ENCODE results near the gene SERPINE2. TPM values are rescaled to one million over a fixed set of nuclear protein-coding genes. Genes with fewer than 3 reads are reported as not detected.

SERPINE2 gene
- total and polyA plus RNA-seq, 2 donors (not counting 3 experiments of a cell fraction or from before 2014, with no cell fraction given), result 4.0 to 8.8 TPM

DNA sequence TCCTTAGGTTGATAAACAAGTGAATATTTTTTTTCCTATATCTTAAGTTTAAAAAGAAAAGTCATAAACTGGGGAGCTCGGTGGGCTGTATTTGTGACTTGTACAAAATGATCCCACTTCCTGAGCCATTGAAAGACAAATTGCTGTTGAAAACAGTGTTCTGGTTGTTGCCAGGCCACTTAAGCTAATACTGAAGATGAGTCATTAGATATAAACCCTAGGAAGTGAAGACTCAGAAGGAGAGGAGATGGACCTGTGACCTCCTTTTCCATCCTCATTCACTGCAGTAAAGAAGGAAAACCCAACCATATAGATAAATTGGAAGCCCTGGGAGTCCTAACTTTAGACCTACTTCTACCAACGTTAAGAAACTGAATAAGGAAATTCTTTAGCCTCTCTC lies 46.2 kb upstream of the SERPINE2 start:
- Histone ChIP-seq H3K9ac (replicated peaks; ENCODE audit: extremely low read depth, insufficient read depth, low read length) (no peak overlapping the region), H2AFZ (ENCODE audit: low read depth, low read length) (no peak overlapping the region), H3K9me3 (replicated peaks; ENCODE audit: control insufficient read depth, insufficient read depth, low read length) (no peaks in the 10 kb centered on the region), H3K27me3 (ENCODE audit: control insufficient read depth in 2 of 2, insufficient read depth in 2 of 2, low read length in 2 of 2) (no peaks in the 10 kb centered on the region), H3K4me1 (ENCODE audit: control insufficient read depth, extremely low read depth, insufficient read depth, low read length) (peaks cover 3% of the 10 kb centered on the region), H3K79me2 (ENCODE audit: control insufficient read depth, insufficient read depth, low read length) (no peaks in the 10 kb centered on the region), H3K4me2 (ENCODE audit: insufficient read depth, low read length) (no peak overlapping the region), H4K20me1 (replicated peaks; ENCODE audit: control insufficient read depth, extremely low read depth, insufficient read depth, low read length) (no peaks in the 10 kb centered on the region), H3K9me1 (replicated peaks; ENCODE audit: control insufficient read depth, extremely low read depth, insufficient read depth, low read length) (no peaks in the 10 kb centered on the region), H3K4me3 (replicated peaks in 1 of 3; ENCODE audit: insufficient read depth in 1 of 3, low read depth in 1 of 3, low read length in 3 of 3) (no peak overlapping the region), H3K36me3 (ENCODE audit: control insufficient read depth in 2 of 2, extremely low read depth in 1 of 2, insufficient read depth in 2 of 2, low read length in 2 of 2) (no peaks in the 10 kb centered on the region), H3K27ac (ENCODE audit: insufficient read depth, low read depth, low read length) (no peak overlapping the region)
- no TSS peak for BruUV-seq (replicated peaks)
- DNase-seq (ENCODE audit: low read depth, low spot score), result no peak
- CTCF ChIA-PET, result interaction anchor here (1.2 to 1.9 kb wide), 3 partner anchors 12 to 91 kb away, joined by 3 to 7 read pairs (median 5); no protein-coding TSS in a partner anchor
- dilution Hi-C loops (cut with MboI; ENCODE audit: extremely low pct_ligation_motif_present, low sequenced_read_pairs) (no loop called here), intact Hi-C loops (cut with micrococcal nuclease) (no loop called here)
- TF ChIP-seq FOS (IDR thresholded peaks at IDR 0.05; ENCODE audit: borderline replicate concordance, insufficient read depth, low read length) (peak; percentile 64), MYC (IDR thresholded peaks at IDR 0.05; ENCODE audit: low read depth, low read length) (no peak)
- POLR2A ChIA-PET, result no interaction called here
- peak; percentile 42 for FAIRE-seq

DNA sequence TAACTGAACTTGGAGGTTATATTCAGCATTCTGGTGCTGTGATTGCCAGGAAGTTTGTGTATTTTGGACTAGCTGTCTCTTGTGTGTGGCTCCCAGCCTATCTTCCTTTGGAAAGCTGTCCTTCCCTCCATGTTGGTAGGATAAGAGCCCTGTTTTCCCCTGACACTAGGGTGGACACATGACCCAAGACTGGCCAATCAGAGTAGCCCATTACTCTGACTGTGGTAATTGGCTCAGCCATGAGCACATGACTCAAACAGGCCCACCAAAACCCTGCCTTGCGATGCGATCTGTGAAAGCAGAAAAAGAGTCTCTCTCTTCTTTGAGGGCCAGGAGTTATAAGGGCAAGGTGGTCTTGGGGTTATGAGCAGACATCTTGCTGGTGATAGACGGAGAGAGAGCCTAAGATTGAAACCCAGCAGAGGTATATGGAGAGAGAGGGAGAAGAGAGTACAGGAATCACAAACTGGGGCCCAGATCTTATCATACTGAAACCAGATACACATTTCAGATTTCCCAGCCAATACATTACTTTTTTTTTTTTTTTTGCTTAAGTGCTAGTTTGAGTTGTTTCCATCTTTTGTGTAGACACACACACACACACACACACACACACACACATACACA lies 45.3 kb upstream of the SERPINE2 start:
- no peaks in the 10 kb centered on the region for H3K9me3 ChIP-seq (replicated peaks; ENCODE audit: control insufficient read depth, insufficient read depth, low read length)
- H3K4me3 ChIP-seq (replicated peaks in 1 of 3; ENCODE audit: insufficient read depth in 1 of 3, low read depth in 1 of 3, low read length in 3 of 3), result no peak overlapping the region
- dilution Hi-C loops (cut with MboI; ENCODE audit: extremely low pct_ligation_motif_present, low sequenced_read_pairs), result no loop called here
- no peak overlapping the region for H3K27ac ChIP-seq (ENCODE audit: insufficient read depth, low read depth, low read length)
- peaks cover 3% of the 10 kb centered on the region for H3K4me1 ChIP-seq (ENCODE audit: control insufficient read depth, extremely low read depth, insufficient read depth, low read length)
- no TSS peak for BruUV-seq (replicated peaks)
- ChIA-PET CTCF (no interaction called here), POLR2A (no interaction called here)
- no peaks in the 10 kb centered on the region for H3K27me3 ChIP-seq (ENCODE audit: control insufficient read depth in 2 of 2, insufficient read depth in 2 of 2, low read length in 2 of 2)
- H3K9ac ChIP-seq (replicated peaks; ENCODE audit: extremely low read depth, insufficient read depth, low read length), result no peak overlapping the region
- H3K79me2 ChIP-seq (ENCODE audit: control insufficient read depth, insufficient read depth, low read length), result no peaks in the 10 kb centered on the region
- H4K20me1 ChIP-seq (replicated peaks; ENCODE audit: control insufficient read depth, extremely low read depth, insufficient read depth, low read length), result no peaks in the 10 kb centered on the region
- no peaks in the 10 kb centered on the region for H3K36me3 ChIP-seq (ENCODE audit: control insufficient read depth in 2 of 2, extremely low read depth in 1 of 2, insufficient read depth in 2 of 2, low read length in 2 of 2)
- DNase-seq (ENCODE audit: low read depth, low spot score), result no peak
- TF ChIP-seq MYC (IDR thresholded peaks at IDR 0.05; ENCODE audit: low read depth, low read length) (no peak), POLR2AphosphoS5 (IDR thresholded peaks at IDR 0.05; ENCODE audit: insufficient read depth, low read depth, low read length) (no peak), POLR2A (IDR thresholded peaks at IDR 0.05; ENCODE audit: low read depth, low read length) (no peak), EZH2 (IDR thresholded peaks at IDR 0.05; ENCODE audit: borderline replicate concordance, low read depth, low read length, severe bottlenecking) (no peak), GATA2 (IDR thresholded peaks at IDR 0.05; ENCODE audit: insufficient read depth, insufficient read length, low read depth, low read length) (no peak)
- TF ChIP-seq, protein P1, sequence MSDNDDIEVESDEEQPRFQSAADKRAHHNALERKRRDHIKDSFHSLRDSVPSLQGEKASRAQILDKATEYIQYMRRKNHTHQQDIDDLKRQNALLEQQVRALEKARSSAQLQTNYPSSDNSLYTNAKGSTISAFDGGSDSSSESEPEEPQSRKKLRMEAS (IDR thresholded peaks at IDR 0.05; ENCODE audit: insufficient read depth, insufficient read length), result no peak
- TF ChIP-seq, protein P2, sequence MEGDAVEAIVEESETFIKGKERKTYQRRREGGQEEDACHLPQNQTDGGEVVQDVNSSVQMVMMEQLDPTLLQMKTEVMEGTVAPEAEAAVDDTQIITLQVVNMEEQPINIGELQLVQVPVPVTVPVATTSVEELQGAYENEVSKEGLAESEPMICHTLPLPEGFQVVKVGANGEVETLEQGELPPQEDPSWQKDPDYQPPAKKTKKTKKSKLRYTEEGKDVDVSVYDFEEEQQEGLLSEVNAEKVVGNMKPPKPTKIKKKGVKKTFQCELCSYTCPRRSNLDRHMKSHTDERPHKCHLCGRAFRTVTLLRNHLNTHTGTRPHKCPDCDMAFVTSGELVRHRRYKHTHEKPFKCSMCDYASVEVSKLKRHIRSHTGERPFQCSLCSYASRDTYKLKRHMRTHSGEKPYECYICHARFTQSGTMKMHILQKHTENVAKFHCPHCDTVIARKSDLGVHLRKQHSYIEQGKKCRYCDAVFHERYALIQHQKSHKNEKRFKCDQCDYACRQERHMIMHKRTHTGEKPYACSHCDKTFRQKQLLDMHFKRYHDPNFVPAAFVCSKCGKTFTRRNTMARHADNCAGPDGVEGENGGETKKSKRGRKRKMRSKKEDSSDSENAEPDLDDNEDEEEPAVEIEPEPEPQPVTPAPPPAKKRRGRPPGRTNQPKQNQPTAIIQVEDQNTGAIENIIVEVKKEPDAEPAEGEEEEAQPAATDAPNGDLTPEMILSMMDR (IDR thresholded peaks at IDR 0.05; ENCODE audit: extremely low read depth in 1 of 2, insufficient read depth in 1 of 2, low read depth in 1 of 2, low read length in 2 of 2), result no peak
- H3K4me2 ChIP-seq (ENCODE audit: insufficient read depth, low read length), result no peak overlapping the region
- no peak overlapping the region for H2AFZ ChIP-seq (ENCODE audit: low read depth, low read length)
- intact Hi-C loops (cut with micrococcal nuclease), result no loop called here
- no peak for FAIRE-seq
- H3K9me1 ChIP-seq (replicated peaks; ENCODE audit: control insufficient read depth, extremely low read depth, insufficient read depth, low read length), result no peaks in the 10 kb centered on the region

All from endothelial cell of umbilical vein (primary cell).